HCT116 (cell line): ENCODE data around the gene TCEA2.

Experiments used
- CTCF ChIP-seq, 3 experiments: fragments of 200-600 bp in 1 of 3; sonication (generic) in 1 of 3; IDR thresholded peaks in 2 of 3; conservative IDR thresholded peaks in 1 of 3; 2 replicates each; pipeline ENCODE4 v1.5.1; 2012 to 2017; ENCODE audit warnings: low read depth in 2 of 3, low read length in 2 of 3, antibody characterized with exemption in 1 of 3, borderline replicate concordance in 1 of 3, control low read depth in 1 of 3, mild to moderate bottlenecking in 1 of 3, mixed read lengths in 1 of 3, mixed run types in 1 of 3, moderate library complexity in 1 of 3; ENCODE audit not compliant: insufficient read depth in 1 of 3
- RAD21 ChIP-seq: IDR thresholded peaks from 2 replicates; pipeline ENCODE4 v1.6.1; 2012; ENCODE audit warnings: low read depth, mild to moderate bottlenecking

GRCh38 chr20:64071341-64072332, 8.6 kb downstream of the TCEA2 start:
- no peak for TF ChIP-seq RAD21
- TF ChIP-seq CTCF (IDR thresholded peaks at IDR 0.05 in 2 of 3, conservative IDR thresholded peaks at IDR 0.05 in 1 of 3; ENCODE audit: borderline replicate concordance in 1 of 3, insufficient read depth in 1 of 3, low read depth in 2 of 3, low read length in 2 of 3) = no peak
